NCI-H748 treated with DMSO at 0.1 percent for 48 hours (cell line): ENCODE results near the gene CIPC.

Experiments used
- DNase-seq: peaks from one replicate; lab custom pipeline; 2025; lab: John Stamatoyannopoulos, UW

The CIPC gene

DNA sequence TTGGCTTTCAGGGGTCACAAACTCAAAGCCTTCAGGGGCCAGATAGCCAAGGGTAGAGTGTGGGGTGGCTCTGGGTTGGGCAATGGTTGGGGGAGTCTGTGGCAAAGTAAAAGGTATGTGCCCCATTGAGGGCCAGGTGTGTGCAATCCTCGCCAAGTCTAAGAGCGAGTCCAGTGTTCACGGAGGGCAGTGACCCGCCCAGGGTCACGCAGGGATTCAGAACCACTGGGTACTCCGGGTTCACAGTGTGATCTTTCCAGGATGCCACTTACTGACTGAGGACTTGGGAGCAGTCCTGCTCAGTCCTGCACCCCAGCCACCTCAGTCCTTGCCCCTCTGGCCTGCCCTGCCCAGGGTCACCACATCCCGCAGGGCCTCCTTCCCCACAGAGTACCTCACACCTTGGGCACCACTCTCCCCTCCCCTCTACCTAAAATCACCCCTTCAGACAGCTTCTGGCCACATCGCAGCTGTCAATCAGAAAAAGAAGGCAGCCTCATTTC, 27.8 kb downstream of the CIPC start:
- no peak for DNase-seq

DNA sequence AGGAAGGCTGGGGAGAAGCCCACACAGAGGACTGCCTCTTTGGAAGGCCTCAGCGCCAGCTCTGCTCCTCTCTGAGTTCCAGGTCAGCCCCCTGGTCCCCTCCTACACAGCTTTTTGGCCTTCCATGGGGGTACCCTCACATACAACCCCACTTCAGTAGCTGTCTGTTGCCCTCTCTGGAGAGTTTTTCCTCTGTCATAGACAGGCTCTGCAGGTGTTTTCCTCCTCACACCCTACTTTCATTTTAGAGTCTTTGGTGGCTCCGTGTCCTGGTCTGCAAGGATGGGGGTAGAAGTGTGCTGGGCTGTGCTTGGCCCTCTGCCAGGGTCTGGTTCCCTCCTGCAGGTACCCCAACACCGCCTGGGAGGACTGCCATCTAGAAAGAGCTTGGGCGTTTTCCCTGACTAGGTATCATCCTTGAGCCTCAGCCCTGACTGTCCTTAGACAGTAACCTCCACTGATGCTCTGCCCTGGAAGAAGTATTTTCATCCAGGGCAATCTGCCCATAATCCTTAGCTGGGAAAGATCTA, 28.5 kb downstream of the CIPC start:
- DNase-seq = no peak

DNA sequence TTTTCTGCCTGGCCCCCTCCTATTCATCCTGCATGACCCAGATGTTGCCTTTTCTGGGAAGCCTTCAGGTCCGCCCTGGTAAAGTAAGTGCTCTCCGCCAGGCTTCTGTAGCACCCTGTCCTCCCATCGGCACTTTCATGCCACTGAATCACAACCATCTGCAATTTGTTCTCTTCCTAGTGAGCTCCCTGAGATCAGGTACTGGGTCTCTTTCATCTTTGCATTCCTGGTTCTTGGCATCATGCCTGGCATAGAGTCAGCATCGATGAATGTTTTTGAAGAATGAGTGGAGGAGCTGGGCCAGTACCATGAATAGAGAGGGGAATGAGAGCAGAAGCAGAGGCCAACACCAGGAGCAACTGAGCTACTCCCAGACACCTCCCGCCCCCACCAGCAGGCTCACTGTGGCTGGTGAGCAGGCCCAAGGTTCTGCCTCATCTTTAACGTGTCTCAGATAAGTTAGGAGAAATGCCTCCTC, 30.4 kb downstream of the CIPC start:
- DNase-seq = no peak

DNA sequence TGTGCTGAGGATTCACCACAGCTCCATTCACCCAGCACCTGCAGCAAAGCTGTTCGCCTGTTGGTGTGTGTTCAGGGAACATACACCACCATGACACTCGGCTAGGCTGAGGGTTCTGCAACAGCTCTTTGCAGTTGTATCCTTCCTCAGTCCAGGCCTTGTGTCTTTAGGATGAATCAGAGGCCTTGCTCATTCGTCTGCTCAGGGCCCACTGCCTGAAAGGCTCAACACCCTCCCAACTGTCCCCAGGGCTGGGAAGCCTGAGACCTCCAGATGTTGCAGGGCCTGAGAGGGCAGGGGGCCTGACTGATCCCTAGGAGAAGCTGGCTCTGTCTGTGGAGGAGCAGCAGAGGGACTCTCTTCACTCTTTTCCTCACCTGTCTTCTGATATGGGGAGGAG, 32.3 kb downstream of the CIPC start:
- no peak for DNase-seq

DNA sequence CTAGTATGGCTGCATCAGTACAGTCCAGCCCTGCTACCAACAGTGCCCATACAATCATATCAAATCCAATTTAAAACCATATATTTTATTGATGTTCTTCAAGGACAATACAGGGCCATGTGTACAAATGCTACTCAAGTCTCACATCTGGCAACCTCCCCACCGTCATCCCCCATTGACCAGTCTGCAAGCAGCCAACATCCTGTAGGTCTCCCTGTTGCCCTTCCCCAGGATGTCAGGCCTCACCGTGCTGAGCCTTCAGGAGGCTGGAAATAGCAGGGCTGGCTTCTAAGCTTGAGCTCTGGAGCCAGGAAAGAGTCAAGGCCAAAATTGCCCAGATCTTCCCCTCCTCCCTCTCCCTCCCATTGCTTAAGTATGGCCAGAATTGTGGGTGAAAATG, 33.1 kb downstream of the CIPC start:
- DNase-seq = no peak

DNA sequence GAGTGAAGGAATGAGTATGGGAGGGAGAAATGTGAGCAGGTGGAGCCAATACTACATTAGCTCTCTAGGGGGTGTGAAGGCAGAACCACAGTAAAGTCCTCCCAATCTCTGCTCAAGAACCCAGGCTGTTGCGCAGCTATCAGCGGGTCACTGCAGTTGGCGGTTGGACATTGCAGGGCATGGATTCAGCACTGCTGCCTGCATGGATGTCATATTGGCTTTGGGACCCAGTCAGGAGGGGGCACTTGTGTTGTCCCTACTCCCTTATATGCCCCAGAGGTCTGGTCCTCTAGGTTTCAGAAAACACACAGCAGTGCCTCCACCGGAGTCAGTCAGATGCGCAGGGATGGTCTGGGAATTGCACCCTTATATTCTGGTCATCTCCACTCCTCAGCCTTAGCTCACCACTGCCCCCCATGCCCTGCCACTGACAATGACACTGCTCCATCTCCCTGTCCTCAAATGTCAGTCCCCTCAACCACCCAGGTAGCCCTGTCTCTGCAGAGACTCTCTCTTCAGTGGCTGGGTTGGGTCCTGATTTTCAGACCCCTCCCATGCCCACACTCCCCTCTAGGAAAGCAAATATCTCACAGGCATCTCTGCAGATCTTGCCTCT, 33.9 kb downstream of the CIPC start:
- DNase-seq = no peak

DNA sequence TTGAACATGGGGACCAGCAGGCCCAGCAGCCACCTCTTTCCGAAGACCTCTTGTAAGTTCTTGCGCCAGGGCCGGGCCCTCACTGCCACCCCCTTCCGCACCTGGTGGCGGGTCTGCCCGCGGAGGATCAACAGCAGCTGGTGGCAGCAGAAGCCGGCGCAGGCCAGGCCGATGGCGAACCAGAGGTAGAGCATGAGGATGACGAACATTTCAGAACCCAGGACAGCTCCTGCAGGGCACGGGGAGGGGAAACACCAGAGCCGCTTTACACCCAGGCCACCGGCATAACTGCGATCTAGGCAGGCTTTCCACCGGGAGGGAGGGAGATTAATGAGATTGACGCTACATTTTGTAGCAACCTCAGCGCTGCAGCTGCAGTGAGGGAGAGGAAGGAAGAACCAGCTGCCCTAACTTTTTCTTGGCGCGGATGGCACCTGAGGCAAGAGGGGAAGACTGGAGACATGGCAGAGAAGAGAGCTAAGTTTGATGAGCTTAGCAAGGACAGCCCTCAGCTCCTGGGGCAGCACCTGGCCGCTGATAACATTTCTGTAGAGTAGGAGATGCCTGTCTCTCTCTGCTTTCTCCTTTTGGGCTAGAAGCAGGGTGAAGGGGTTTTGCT, 35.8 kb downstream of the CIPC start:
- DNase-seq = no peak

DNA sequence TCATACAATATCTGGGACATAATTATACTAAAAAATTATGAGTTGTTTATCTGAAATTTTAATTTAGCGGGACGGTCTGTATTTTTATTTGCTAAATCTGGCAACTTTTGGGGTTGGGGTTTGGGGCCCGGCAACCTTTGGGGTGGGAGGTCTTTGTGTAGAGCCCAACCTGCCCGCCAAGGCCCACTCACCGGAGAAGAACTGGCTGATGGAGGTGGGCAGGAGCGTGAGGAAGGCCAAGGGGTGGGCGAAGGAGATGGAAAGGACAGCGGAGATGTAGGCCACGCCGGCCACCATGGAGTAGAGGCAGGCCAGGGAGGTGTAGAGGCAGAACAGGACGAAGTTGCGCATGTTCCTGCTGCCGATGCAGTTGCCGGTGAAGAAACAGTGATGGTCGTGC, 41.0 kb downstream of the CIPC start:
- no peak for DNase-seq

DNA sequence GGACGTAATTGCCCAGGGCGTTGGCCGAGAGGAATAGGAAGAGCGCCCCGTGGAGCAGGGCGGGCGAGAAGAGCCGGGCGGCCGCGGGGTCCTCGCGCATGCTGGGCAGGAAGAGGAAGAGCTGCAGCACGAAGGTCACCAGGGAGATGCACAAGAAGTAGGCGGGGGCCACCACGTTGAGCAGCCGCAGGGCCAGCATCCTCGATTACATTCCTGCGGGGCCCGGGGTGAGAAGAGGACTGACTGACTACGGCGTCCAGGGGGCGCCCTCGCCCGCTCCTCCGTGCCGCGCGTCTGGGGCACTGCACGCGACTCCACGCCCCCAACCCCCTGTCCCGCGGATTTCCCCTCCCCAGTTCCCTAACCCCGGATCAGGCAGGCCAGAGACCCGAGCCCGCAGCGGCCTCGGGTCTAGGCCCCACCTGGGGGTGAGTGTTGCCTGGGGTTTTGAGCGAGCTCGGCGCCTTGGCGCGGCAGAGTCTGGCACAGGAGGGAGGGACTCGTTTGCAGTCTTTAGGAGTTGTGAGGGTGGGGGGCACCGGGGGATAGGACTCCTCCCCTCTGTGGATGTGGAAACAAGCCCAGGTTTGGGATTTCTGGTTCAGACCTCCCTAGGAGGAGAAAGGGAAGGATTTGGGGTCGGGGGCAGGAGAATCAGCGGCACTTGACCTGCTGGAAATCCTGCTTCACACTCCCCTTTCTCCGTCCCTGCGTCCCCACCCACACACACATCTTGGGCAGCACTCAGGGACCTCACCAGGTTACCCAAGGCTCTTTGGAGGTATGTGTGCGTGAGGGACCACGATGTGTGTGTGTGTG, 41.7 kb downstream of the CIPC start:
- DNase-seq = peak; percentile 37

DNA sequence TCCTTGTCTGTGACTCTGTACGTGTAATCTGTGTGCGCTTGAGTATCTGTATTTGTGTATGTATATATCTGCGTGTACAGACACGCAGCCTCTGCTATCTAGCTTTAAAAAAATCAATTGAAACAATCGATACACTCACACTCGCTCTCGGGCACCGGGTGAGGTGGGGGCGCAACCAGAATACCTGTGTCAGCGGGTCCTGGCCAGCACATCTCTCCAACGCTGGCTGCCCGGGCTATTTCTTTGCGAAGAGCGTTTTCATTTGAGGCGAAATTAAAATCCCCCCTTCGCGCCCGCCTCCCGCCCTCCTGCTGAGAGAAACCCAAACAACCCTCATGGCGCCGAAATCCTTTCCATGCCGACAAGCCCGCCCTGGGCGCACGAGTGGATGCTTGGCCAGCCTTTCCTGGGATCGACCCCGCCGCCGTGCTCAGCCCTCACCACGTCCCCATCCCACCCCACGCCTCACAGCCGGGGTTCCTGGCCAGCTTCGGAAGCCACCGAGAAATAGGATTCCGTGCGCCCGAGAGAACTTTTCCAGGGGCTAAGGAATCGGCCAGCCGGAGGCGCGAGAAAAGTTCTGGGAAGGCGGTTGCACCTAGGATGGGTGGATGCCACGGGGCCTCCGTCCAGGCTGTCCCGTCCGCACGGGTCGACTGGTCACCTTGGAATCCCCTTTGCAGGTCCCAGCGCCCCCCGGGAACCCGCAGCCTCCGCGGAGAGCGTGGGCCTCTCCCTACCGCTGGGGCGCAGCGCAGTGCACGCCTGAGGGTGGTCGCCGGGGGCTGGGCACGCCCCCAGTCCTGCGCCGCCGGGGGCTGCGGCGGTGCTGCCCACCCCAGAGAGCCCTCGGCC, 42.5 kb downstream of the CIPC start:
- DNase-seq = peak; percentile 36

DNA sequence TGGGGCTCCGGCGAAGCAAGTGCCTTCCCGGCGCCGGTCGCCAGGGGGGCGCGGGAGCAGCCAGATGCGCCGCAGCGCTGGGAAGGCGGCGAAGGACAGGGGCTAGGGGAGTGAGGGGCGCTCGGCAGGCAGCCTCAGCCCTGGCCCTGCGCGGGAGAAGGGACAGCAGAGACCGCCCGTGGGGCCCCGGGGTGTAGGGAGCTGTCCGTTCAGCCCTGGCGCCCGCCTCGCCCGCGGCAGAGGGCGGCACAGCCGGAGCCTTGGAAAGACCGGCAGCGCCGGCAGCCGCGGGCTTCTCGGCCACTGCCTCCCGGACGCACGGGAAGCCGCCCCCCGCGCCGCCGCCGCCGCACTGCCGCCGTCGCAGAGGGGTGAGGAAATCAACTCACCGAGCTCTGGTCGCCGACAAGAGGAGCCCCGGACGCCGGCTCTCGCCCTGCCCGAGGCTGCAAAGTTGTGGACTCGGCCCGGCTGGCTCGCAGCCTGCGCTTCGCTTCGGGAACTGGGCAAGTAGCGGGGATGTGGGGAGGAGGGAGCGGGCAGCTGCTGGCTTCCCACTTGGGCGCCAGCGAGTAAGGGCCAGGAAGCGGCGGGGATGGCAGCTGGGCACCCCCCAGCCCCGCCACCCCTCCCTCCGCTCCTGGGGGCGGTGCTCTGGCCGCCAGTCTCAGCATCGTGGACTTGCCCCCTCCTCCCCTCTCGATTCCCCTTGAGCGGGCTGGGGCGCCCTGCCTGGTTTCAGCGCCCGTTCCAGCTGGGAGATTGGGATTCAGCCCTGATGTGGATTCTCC, 43.4 kb downstream of the CIPC start, which contains the start of gene ZDHHC22:
TSS of gene ZDHHC22 (minus strand) at position 578 of the 791 bp plus-strand sequence. CDS start 2,053 bp downstream, outside the sequence.
- DNase-seq = peak; percentile 35

DNA sequence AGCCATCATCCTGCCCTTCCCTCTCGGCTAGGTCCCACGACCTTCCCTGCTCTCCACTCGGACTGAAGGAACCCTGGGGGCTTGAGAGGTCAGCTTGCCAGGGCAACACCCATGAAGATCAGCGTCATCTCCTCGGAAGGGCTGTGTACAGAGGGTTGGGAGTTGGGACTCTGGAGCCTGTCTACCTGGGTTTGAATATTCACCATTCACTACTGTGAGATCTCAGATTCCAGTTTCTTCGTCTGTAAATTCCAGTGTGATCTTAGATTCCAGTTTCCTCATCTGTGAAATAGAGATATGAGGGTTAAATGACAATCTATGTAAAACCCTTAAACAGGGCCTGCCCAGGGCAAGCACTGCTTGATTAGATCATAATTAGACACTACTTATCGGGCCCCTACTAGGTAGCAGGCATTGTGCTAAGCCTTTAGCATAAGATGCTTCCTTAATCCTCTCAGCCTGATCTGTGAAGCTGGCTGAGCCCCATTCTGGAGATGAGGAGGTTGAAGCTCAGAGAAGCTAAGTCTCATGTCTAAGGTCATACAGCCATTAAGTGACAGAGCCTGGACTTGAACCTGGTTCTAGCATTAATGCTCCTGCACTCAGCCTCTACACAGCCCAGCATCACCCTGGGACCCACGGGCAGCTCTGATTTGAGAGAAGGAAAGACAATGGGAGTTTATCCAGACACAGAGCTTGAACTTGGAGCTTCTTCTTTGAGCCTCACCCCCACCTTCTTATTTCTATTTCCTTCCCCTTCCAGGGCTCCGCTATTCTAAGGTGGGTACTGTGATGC, 44.1 kb downstream of the CIPC start:
- DNase-seq = no peak

DNA sequence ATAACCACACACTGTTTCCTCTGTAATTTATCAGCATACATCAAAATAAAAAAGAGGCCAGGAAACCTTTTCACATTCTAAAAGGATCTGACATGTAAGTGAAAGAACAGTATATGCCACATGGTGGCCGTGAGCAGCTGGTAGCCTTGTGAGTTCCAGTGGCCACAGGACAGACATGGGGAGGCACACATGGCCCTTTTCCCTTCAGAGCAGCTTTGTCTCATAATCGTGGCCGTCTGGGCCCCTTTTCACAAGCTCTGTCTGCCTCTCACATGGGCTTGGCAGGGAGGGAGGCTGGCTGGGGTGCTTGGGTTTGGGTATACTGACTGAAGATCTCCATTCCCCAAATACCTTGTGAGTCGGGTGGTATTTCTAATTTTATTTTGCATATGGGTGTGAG, 45.0 kb downstream of the CIPC start:
- no peak for DNase-seq

DNA sequence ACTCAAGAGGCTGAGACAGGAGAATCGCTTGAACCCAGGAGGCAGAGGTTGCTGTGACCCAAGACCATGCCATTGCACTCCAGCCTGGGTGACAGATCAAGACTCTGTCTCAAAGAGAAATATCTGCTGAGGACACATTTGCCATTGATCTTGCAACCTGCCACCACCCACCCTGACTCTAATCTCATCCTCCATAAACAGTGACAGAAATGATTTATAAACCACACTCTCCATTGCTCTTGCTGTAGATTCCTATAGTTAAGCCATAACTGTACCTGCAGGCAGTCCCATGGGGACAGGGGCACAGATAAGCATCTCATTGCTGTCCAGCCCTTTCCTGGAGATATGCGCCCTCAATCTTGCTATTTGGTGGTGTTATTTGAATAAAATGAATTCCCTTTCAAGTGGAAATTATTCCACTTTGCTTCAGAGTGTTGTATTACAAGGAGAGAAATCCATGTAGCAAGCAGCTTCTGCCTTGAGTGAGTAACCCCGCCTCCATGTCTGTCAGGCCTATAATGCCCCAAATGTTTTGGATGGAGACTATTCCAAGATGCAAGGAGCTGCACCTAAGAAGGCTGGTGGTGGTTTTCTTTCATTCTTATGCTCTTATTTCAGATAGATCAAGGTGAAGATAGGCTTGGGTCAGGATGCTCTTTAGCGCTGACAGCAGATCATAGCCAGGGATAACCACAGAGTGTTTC, 46.5 kb downstream of the CIPC start:
- no peak for DNase-seq

DNA sequence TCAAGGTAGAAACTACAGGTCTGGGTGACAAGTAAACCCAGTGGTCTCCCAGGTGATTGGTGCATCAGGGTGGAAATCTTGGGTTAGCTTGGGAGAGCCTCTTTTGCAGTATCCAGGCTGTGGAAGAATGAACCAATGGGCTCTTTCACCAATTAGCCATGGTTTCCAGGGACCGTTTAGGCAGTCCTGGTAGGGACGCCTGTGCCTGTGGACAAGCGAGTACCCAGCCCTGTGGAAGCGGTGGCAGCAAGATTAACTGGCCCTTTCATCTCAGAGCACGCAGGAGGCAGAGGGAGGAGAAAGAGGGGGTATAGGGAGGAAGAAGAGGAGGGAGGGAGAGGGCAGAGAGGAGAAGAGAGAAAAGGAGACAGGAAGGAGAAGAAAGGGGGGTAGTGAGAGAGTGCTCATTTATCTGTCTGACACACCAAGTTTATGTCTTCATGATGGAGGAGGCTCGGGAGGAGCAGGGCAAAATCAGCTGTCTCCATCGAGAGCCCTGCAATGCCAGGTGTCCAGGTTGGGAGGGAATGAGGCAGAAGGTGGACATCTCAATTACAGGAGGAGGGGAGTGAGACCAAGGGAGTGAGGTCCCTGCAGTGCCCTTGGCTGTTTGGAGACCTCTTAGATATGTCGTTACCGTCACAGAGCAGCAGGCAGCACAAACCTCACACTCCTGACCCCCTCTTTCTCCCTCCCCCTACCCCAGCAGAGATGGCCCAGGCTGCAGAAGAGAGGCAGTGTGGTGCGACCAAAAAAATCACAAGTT, 48.1 kb downstream of the CIPC start:
- DNase-seq = no peak

DNA sequence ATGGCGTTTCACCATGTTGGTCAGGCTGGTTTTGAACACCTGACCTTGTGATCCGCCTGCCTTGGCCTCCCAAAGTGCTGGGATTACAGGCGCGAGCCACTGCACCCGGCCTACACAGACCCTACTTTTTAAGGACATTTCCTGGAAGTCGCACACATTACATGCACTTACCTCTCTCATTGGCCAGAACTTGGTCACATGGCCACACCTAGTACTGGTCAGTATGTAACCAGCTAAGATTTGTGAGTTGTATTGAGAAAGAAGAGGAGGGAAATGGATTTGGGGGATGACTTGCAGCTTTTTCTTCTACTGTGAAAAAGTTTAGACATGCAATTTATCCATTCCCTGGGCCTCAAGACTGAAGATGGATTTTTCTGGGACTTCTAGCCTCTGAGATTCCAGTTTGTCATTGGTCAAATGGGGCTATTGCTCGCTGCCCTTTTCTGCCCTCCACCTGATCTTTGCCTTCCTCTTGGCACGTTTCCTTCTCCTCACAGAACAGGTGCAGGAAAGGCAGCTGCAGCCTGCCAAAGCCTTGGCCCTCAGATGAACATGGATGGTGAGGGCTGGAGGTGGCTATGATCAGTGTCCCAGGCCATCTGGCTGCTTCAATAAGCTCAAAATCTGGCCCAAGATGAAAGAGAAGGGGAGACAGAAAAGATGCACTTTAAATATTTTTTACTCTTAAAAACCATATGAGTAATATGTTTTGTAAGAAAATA, 50.6 kb downstream of the CIPC start:
- no peak for DNase-seq

DNA sequence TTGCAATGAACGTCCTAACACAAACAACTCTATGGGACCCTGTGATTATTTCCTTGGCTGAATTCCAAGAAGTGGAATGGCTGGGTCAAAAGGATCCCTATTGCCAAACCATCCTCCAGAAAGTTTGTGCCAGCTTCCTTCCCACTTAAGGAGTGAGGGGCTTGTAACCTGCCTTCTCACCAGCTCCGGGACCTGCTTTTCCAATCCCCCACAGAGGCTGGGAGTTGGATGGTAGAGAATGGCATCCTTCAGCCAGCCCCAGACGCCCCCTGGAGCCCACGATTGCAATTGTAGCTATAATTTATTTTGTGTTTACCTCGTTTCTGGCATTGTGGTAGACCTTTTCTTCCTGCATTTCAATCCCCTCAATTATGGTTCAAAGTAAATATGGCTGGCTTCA, 53.2 kb downstream of the CIPC start:
- DNase-seq = peak; percentile 23
